Activated naive CD4-positive, alpha-beta T cell treated with anti-CD3 and anti-CD28 coated beads, Interleukin-2, amount 50 U/mL, for 24 hours (primary cell): ENCODE data around the gene CDKN2D.
"Not testable (repeated sequence)": the region's sequence is repeated elsewhere in the genome, so short reads cannot be mapped to it uniquely, and the experiment has no call there.

Experiments used
- H3K27ac Mint-ChIP-seq: one replicate; pipeline ENCODE4 v1.8.0; 2021; ENCODE audit warnings: mild to moderate bottlenecking, mixed read lengths
- H3K27me3 Mint-ChIP-seq: one replicate; pipeline ENCODE4 v1.8.0; 2021; ENCODE audit warnings: mixed read lengths
- H3K36me3 Mint-ChIP-seq: one replicate; pipeline ENCODE4 v1.8.0; 2021; ENCODE audit warnings: mixed read lengths
- H3K4me1 Mint-ChIP-seq: one replicate; pipeline ENCODE4 v1.8.0; 2021; ENCODE audit warnings: mixed read lengths
- H3K4me3 Mint-ChIP-seq: one replicate; pipeline ENCODE4 v1.8.0; 2021; ENCODE audit warnings: mild to moderate bottlenecking, mixed read lengths
- H3K9me3 Mint-ChIP-seq: one replicate; pipeline ENCODE4 v1.8.0; 2021; ENCODE audit warnings: mixed read lengths

The CDKN2D gene

DNA sequence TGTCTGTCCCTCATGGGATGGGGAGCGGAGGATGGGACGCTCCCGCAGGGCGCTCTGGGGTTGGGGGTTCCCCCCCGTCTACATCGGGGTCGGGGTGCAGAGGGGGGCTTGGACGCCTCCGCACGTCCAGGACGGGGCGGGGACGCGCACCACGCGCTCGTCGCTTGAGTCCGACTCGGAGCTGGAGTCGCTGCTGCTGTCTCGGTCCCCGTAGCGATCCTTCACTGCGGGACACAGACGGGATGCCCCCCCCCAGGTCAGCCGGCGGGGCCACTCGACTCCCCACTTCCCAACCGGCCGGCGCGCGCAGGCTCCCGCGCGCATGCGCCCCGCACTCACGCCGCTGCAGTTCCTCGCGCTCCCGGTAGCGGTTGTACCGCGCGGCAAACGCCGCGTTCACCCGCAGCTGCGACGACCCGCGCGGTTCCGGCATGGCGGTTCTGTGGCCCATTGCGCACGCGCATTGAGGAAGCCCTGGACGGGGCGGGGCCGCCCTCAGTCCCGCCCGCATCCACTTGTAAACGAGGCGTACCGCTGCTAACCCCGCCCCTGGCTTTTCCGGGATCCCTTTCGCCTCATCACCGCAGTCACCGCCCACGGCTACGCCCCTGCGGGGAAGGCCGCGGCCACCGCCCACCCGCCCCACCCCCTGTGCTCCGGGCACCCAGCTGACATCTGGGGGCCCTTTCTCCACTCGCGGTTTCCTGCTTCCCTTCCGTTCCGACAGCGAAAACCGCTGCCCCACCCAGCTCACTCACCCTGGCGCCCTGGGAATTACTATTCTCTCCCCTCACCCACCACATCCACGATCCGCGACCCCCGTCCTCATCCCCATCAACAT lies 3.0 kb downstream of the CDKN2D start, which contains the start of gene KRI1:
Gene KRI1 (minus strand): TSS at position 444 of the 841 bp plus-strand sequence. CDS start 11 bp downstream, at position 433.
- Mint-ChIP-seq H3K36me3 (peaks cover 6% of the 10 kb centered on the region), H3K4me1 (peaks cover 40% of the 10 kb centered on the region), H3K4me3 (peak within 1 kb of the TSS; percentile 99), H3K27me3 (no peaks in the 10 kb centered on the region), H3K9me3 (no peaks in the 10 kb centered on the region), H3K27ac (peak within 1 kb of the TSS; percentile 99)

- H3K27ac Mint-ChIP-seq, result peak overlapping the region; percentile 99
- peaks cover 7% of the 10 kb centered on the region for H3K36me3 Mint-ChIP-seq
- no peaks in the 10 kb centered on the region for H3K27me3 Mint-ChIP-seq
- H3K9me3 Mint-ChIP-seq, result no peaks in the 10 kb centered on the region
- H3K4me1 Mint-ChIP-seq, result peaks cover 40% of the 10 kb centered on the region
- H3K4me3 Mint-ChIP-seq, result peak overlapping the region; percentile 99
Measured at GRCh38 chr19:10565028-10565566, 3.7 kb downstream of the CDKN2D start.

GRCh38 chr19:10562609-10563008 lies 6.2 kb downstream of the CDKN2D start:
- H3K27ac Mint-ChIP-seq, result no peak overlapping the region
- H3K36me3 Mint-ChIP-seq, result peaks cover 10% of the 10 kb centered on the region
- H3K27me3 Mint-ChIP-seq, result no peaks in the 10 kb centered on the region
- no peaks in the 10 kb centered on the region for H3K9me3 Mint-ChIP-seq
- peaks cover 27% of the 10 kb centered on the region for H3K4me1 Mint-ChIP-seq
- no peak overlapping the region for H3K4me3 Mint-ChIP-seq

DNA sequence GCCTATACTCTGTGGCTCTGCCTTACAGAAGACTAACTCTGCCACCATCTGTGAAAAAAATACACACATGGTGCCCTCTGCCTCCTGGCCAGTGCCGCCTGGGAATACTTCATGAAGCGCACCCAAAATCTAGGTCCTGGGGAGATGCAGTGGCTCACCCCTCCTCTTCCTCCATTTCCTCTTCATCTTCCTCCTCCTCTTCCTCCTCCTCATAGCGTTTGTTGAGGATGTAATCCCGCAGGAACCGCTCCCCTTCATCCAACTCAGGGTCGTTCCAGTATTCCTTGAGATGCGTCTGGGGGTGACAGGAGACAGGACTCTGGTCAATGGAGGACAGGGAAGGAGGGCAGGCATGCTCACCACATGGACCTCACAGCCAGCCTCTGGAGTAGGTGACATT lies 8.6 kb downstream of the CDKN2D start:
- Mint-ChIP-seq H3K27me3 (no peaks in the 10 kb centered on the region), H3K27ac (peak overlapping the region; percentile 51), H3K36me3 (peaks cover 10% of the 10 kb centered on the region), H3K4me3 (no peak overlapping the region), H3K9me3 (no peaks in the 10 kb centered on the region), H3K4me1 (peaks cover 19% of the 10 kb centered on the region)

GRCh38 chr19:10557603-10558197 lies 11.1 kb downstream of the CDKN2D start:
- Mint-ChIP-seq H3K4me3 (no peak overlapping the region), H3K9me3 (no peaks in the 10 kb centered on the region), H3K27me3 (no peaks in the 10 kb centered on the region), H3K36me3 (peaks cover 8% of the 10 kb centered on the region), H3K27ac (no peak overlapping the region), H3K4me1 (peaks cover 35% of the 10 kb centered on the region)

DNA sequence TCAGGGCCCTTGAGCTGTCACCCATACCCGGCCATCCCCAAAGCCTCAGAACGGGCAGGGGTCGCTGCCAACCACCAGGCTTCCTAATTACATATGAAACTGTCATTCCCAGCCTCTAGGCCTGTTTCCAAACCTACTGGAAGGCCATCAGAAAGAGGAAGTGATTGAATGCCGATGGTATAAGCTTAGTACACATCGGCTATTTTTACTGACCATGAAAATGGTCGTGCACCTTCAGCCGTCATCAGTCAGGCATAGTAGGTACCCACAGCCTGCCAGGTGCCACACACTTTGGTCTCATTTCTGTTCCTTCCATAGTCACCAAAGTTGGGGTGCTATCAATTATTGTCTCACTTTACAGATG lies 13.2 kb downstream of the CDKN2D start:
- H3K27me3 Mint-ChIP-seq, result no peaks in the 10 kb centered on the region
- H3K27ac Mint-ChIP-seq, result peak overlapping the region; percentile 62
- H3K4me3 Mint-ChIP-seq, result no peak overlapping the region
- peaks cover 6% of the 10 kb centered on the region for H3K36me3 Mint-ChIP-seq
- H3K9me3 Mint-ChIP-seq, result no peaks in the 10 kb centered on the region
- H3K4me1 Mint-ChIP-seq, result peaks cover 51% of the 10 kb centered on the region

GRCh38 chr19:10554760-10555609 lies 13.8 kb downstream of the CDKN2D start:
- Mint-ChIP-seq H3K9me3 (no peaks in the 10 kb centered on the region), H3K36me3 (peaks cover 7% of the 10 kb centered on the region), H3K4me1 (peaks cover 51% of the 10 kb centered on the region), H3K27me3 (no peaks in the 10 kb centered on the region), H3K4me3 (peak overlapping the region; percentile 49), H3K27ac (no peak overlapping the region)

DNA sequence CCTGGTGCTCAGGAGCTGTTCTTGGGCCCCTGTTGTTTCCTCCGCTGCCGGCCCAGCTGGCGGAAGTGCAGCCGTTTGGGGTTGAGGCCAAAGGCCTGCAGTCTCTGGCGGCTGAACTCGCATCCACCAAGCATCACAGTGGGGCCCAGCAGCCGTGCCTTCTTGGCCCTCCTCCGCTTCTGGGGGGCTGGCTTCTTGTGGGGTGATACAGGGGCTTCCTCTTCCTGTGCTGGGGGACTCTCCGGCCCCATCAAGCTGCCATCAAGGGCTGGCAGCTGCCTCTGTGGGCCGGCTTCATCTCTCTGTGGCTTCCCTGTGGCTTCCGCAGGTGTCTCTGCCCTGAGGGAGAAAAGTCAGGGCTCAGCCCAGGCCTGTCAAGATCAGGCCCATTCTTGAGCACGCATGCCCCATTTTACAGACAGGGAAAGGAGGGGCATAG lies 14.8 kb downstream of the CDKN2D start:
- Mint-ChIP-seq H3K4me1 (peaks cover 51% of the 10 kb centered on the region), H3K9me3 (no peaks in the 10 kb centered on the region), H3K27ac (peak overlapping the region; percentile 76), H3K36me3 (peaks cover 5% of the 10 kb centered on the region), H3K27me3 (no peaks in the 10 kb centered on the region), H3K4me3 (peak overlapping the region; percentile 49)

GRCh38 chr19:10553087-10553667 lies 15.6 kb downstream of the CDKN2D start:
- peak overlapping the region; percentile 39 for H3K4me3 Mint-ChIP-seq
- peaks cover 5% of the 10 kb centered on the region for H3K36me3 Mint-ChIP-seq
- peak overlapping the region; percentile 68 for H3K27ac Mint-ChIP-seq
- no peaks in the 10 kb centered on the region for H3K9me3 Mint-ChIP-seq
- H3K27me3 Mint-ChIP-seq, result no peaks in the 10 kb centered on the region
- H3K4me1 Mint-ChIP-seq, result peaks cover 51% of the 10 kb centered on the region

GRCh38 chr19:10552510-10553053 lies 16.2 kb downstream of the CDKN2D start:
- no peaks in the 10 kb centered on the region for H3K27me3 Mint-ChIP-seq
- H3K4me3 Mint-ChIP-seq, result no peak overlapping the region
- H3K36me3 Mint-ChIP-seq, result peaks cover 5% of the 10 kb centered on the region
- peaks cover 51% of the 10 kb centered on the region for H3K4me1 Mint-ChIP-seq
- H3K27ac Mint-ChIP-seq, result peak overlapping the region; percentile 35
- H3K9me3 Mint-ChIP-seq, result no peaks in the 10 kb centered on the region

GRCh38 chr19:10551698-10552301 lies 17.0 kb downstream of the CDKN2D start:
- no peaks in the 10 kb centered on the region for H3K9me3 Mint-ChIP-seq
- H3K27ac Mint-ChIP-seq, result peak overlapping the region; percentile 46
- H3K27me3 Mint-ChIP-seq, result no peaks in the 10 kb centered on the region
- H3K4me3 Mint-ChIP-seq, result no peak overlapping the region
- peaks cover 51% of the 10 kb centered on the region for H3K4me1 Mint-ChIP-seq
- peaks cover 5% of the 10 kb centered on the region for H3K36me3 Mint-ChIP-seq

- H3K27ac Mint-ChIP-seq, result peak overlapping the region; percentile 76
- H3K27me3 Mint-ChIP-seq, H3K4me3 Mint-ChIP-seq, H3K9me3 Mint-ChIP-seq, H3K36me3 Mint-ChIP-seq: not testable (repeated sequence)
- peaks cover 47% of the 10 kb centered on the region for H3K4me1 Mint-ChIP-seq
Measured at GRCh38 chr19:10551006-10551405, 17.8 kb downstream of the CDKN2D start.

DNA sequence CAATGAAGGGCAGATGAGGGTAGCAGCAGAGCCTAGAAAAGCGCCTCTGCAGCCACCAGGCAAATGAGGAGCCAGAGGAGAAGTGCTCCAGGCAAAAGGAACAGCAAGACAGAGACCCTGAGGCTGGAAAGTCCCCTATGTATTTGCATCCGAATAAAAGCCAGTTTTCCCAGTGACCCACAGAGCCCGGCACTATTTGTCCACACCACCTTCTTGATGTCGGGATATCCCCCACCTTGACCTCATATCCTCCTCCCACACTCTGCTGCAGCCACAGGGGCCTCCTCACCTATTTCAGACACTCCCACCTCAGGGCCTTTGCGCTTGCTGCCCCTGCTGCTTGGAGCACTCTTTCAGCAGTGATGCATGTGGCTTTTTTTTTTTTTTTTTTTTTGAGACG lies 18.4 kb downstream of the CDKN2D start:
- Mint-ChIP-seq H3K27ac (no peak overlapping the region), H3K4me3 (no peak overlapping the region), H3K36me3 (peaks cover 4% of the 10 kb centered on the region), H3K4me1 (peaks cover 42% of the 10 kb centered on the region), H3K27me3 (no peaks in the 10 kb centered on the region), H3K9me3 (no peaks in the 10 kb centered on the region)

- Mint-ChIP-seq H3K9me3 (no peaks in the 10 kb centered on the region), H3K4me1 (peaks cover 42% of the 10 kb centered on the region), H3K4me3 (no peak overlapping the region), H3K36me3 (peaks cover 4% of the 10 kb centered on the region), H3K27me3 (no peaks in the 10 kb centered on the region), H3K27ac (no peak overlapping the region)
Measured at GRCh38 chr19:10549733-10550132, 19.0 kb downstream of the CDKN2D start.
